Stimulated activated CD4-positive, alpha-beta T cell treated with anti-CD3 and anti-CD28 coated beads, Interleukin-2, amount 100 ng/mL, for 24 hours (primary cell): Measurements from ENCODE around the gene LRRC3B.

Source experiments
- DNase-seq, 2 donors: peaks; one replicate each; pipeline ENCODE4 v3.0.0-alpha.2; 2020

The LRRC3B gene

DNA sequence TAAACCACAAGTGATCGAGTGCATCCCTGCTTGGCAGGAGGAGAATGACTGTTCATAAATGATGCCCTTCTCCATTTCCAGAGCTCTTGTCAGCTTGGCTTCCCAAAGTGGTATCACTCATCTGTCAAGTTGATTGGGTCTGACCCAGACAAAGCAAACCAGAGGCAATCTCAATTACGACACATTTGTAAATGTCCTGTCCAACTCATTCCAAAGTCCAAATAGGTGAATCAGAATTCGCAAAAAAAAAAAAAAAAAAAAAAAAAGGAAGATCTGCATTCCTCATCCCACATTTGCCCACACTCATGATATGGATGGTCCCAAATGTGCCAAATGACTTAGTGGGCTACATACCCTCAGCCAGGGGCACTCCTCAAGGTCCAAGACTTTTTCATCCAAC lies 91.9 kb downstream of the LRRC3B start:
- DNase-seq, result no peak

DNA sequence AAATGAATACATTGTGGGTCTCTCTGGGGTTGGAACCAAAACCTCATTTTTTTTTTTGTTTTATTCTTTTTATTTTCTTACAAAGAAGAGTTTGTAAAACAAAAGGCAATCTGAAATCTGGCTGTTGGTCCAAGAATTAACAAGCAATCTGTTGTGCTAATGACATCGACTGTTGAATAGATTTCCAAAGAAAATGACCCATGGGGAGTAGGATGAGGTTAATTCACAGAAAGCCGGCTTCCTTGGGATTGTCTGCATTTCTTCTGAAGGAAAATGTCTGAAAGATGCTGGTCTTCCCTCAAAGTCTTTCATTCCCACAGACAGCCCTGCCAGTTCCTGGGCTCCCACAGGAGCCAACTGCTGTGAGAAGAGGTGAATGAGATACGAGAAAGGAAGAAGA lies 92.9 kb downstream of the LRRC3B start:
- no peak for DNase-seq

DNA sequence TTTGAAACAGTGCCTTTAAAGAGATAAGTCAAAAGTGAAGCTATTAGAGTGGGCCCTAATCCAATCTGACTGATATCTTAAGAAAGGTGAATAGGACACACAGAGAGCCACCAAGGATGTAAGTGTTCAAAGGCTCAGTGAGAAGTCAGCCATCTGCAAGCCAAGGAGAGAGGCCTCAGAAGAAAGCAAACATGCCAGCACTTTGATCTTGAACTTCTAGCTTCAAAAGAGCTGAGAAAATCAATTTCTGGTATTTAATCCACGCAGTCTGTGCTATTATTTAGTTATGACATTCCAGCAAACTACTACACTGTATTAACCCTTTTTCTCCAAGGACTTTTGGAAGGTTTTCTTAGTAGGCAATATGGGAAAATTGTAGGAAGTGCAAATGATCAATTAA lies 95.7 kb downstream of the LRRC3B start:
- no peak for DNase-seq

- no peak for DNase-seq
Measured at GRCh38 chr3:26719134-26719533, 96.6 kb downstream of the LRRC3B start.

DNA sequence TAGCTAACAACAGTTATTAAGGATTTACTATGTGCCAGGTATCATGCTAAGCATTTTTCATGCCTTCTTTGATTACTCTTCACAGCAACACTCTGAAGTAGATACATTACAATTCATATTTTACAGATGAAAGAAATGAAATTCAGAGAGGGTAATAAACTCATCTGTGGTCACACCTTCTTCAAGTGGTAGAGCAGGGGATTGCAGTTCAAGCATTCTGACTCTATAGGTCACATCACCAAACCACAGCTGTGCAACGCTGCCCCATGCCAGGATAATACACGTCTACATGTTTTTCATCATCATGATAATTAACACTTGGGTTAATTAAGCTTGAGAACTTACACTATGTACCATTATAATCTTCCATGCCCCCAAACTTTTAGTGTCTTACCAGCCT lies 98.5 kb downstream of the LRRC3B start:
- no peak for DNase-seq

- no peak for DNase-seq
Measured at GRCh38 chr3:26731843-26732242, 109.3 kb downstream of the LRRC3B start.

DNA sequence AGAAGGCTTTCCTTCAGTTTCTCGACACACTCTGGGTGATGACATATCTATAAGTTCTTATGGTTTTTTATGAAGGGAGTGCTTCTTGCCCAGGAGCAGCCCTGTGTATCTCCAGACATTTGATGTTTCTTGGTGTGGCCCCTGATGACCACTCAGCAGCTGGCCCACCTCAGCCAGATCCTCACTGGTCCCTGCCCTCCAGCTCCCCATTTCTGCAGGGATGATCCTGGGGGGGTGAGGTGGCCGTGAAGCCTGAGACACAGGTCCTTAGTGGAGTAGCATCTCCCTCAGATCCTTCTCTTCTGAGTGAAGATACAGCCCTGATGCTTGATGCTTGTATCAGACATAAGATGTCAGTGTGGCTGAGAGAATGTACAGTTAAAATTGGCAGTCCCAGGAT lies 127.7 kb downstream of the LRRC3B start:
- no peak for DNase-seq

DNA sequence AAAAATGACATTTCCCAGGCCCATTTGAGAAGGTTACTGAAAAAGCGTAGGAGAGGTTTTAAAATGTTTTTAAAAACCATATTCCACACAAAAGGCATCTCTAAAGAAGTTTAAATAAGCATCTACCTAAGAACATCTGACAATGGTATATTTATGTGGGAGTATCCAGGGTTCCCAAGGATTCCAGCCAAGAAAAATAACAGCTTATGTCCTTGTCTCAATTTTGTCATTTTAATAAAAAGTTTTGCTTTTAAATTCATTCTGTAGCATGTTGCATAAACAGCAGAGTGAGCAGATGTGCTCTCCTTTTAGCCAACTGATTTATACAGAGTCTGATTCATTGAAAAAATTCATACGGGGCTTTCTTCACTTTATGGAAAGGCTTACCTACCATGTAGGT lies 129.9 kb downstream of the LRRC3B start:
- DNase-seq, result no peak

DNA sequence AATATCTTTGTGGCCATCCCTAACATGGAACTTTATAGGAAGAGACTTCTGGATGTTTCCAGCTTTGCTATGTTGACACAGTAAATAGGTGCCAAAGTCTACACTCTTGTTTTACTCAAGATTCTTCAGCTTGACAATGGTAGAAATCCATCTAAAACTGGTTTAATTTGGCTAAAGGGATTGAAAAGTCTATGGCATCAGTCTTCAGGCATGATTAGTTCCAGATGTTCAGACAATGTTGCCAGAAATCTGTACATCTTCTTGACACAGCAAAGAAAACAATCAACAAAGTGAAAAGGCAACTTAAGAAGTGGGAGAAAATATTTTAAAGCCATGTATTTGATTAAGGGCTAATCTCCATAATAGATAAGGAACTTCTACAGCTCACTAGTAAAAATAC lies 130.5 kb downstream of the LRRC3B start:
- DNase-seq, result no peak

DNA sequence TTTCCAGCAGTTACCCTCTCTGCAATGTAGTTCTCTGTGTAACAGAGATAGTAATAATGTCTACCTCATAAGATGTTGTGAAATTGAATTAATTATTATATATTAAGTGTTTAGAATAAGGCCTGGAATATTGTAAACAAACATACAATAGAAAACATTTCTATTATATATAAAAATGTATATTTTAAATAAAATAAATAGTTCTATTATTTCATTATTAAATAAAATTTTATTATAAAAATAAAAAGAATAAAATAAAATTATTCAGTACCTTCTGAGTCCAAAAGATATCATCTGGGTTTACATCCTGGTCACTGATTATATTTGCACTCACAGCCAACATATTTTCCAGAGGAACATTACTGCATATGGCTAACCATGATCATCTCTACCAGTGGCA lies 135.4 kb downstream of the LRRC3B start:
- no peak for DNase-seq
